Adipocyte (in vitro differentiated cells): Measurements from ENCODE around the gene UBE3A.
A peak's percentile ranks its signal among the peaks of the same experiment; 100 is the strongest.
"Not testable (repeated sequence)": the region's sequence is repeated elsewhere in the genome, so short reads cannot be mapped to it uniquely, and the experiment has no call there.

Experiments used
- DNase-seq: peaks from one replicate; pipeline ENCODE4 v3.0.0-alpha.2; 2015; ENCODE audit warnings: low read depth
- H3K27me3 ChIP-seq: replicated peaks from 2 replicates; pipeline ENCODE4 v1.7.0; 2013; ENCODE audit warnings: mild to moderate bottlenecking, low read length, moderate library complexity; ENCODE audit not compliant: control insufficient read depth, insufficient read depth
- H3K36me3 ChIP-seq: 2 replicates; pipeline ENCODE4 v1.7.0; 2013; ENCODE audit warnings: low read length, mild to moderate bottlenecking, moderate library complexity; ENCODE audit not compliant: control insufficient read depth, insufficient read depth, severe bottlenecking
- H3K4me1 ChIP-seq: 2 replicates; pipeline ENCODE4 v1.7.0; 2013; ENCODE audit warnings: mild to moderate bottlenecking, low read length, moderate library complexity; ENCODE audit not compliant: control insufficient read depth, insufficient read depth
- H3K4me3 ChIP-seq: 2 replicates; pipeline ENCODE4 v1.7.0; 2013; ENCODE audit warnings: mild to moderate bottlenecking, low read length, moderate library complexity
- H3K9ac ChIP-seq: 2 replicates; pipeline ENCODE4 v1.7.0; 2013; ENCODE audit warnings: mild to moderate bottlenecking, low read length, moderate library complexity
- H3K9me3 ChIP-seq: 2 replicates; pipeline ENCODE4 v1.7.0; 2013; ENCODE audit warnings: mild to moderate bottlenecking, low read length, moderate library complexity; ENCODE audit not compliant: control insufficient read depth

The UBE3A gene

GRCh38 chr15:25464784-25465183, 26.0 kb upstream of the UBE3A start:
- Histone ChIP-seq H3K9ac (no peak overlapping the region), H3K4me1 (peaks cover 5% of the 10 kb centered on the region), H3K4me3 (no peak overlapping the region), H3K36me3 (no peaks in the 10 kb centered on the region), H3K9me3 (peaks cover 3% of the 10 kb centered on the region), H3K27me3 (no peaks in the 10 kb centered on the region)
- DNase-seq = no peak

- H3K27me3 ChIP-seq = no peaks in the 10 kb centered on the region
- H3K9me3 ChIP-seq = peaks cover 3% of the 10 kb centered on the region
- H3K36me3 ChIP-seq = no peaks in the 10 kb centered on the region
- no peak overlapping the region for H3K9ac ChIP-seq
- no peak for DNase-seq
- no peak overlapping the region for H3K4me3 ChIP-seq
- H3K4me1 ChIP-seq = peaks cover 3% of the 10 kb centered on the region
These were observed 25.6 kb upstream of the UBE3A start for GRCh38 chr15:25464383-25464782.

- DNase-seq = no peak
- peaks cover 24% of the 10 kb centered on the region for H3K9me3 ChIP-seq
- H3K4me1 ChIP-seq = no peaks in the 10 kb centered on the region
- no peaks in the 10 kb centered on the region for H3K27me3 ChIP-seq
- no peak overlapping the region for H3K9ac ChIP-seq
- no peaks in the 10 kb centered on the region for H3K36me3 ChIP-seq
- no peak overlapping the region for H3K4me3 ChIP-seq
These were observed 17.4 kb upstream of the UBE3A start for GRCh38 chr15:25456196-25456595.

- DNase-seq = no peak
- Histone ChIP-seq H3K27me3 (no peaks in the 10 kb centered on the region), H3K4me3 (no peak overlapping the region), H3K9me3 (peaks cover 30% of the 10 kb centered on the region), H3K36me3 (no peaks in the 10 kb centered on the region), H3K9ac (no peak overlapping the region), H3K4me1 (no peaks in the 10 kb centered on the region)
These were observed 16.4 kb upstream of the UBE3A start for GRCh38 chr15:25455226-25455625.

- H3K4me3 ChIP-seq = no peak overlapping the region
- no peaks in the 10 kb centered on the region for H3K36me3 ChIP-seq
- no peaks in the 10 kb centered on the region for H3K4me1 ChIP-seq
- no peak overlapping the region for H3K9ac ChIP-seq
- H3K27me3 ChIP-seq = no peaks in the 10 kb centered on the region
- peaks cover 30% of the 10 kb centered on the region for H3K9me3 ChIP-seq
- DNase-seq = no peak
These were observed 15.9 kb upstream of the UBE3A start for GRCh38 chr15:25454771-25455170.

GRCh38 chr15:25453246-25453645, 14.4 kb upstream of the UBE3A start:
- not testable (repeated sequence) for DNase-seq, H3K9ac ChIP-seq, H3K36me3 ChIP-seq, H3K27me3 ChIP-seq, H3K4me3 ChIP-seq, H3K4me1 ChIP-seq
- peaks cover 30% of the 10 kb centered on the region for H3K9me3 ChIP-seq

- H3K9me3 ChIP-seq = peaks cover 30% of the 10 kb centered on the region
- no peaks in the 10 kb centered on the region for H3K27me3 ChIP-seq
- no peaks in the 10 kb centered on the region for H3K4me1 ChIP-seq
- no peak overlapping the region for H3K9ac ChIP-seq
- no peak overlapping the region for H3K4me3 ChIP-seq
- H3K36me3 ChIP-seq = no peaks in the 10 kb centered on the region
- no peak for DNase-seq
These were observed 12.7 kb upstream of the UBE3A start for GRCh38 chr15:25451501-25451900.

GRCh38 chr15:25450163-25450562, 11.3 kb upstream of the UBE3A start:
- no peaks in the 10 kb centered on the region for H3K27me3 ChIP-seq
- no peak for DNase-seq

GRCh38 chr15:25446076-25446475, 7.3 kb upstream of the UBE3A start:
- Histone ChIP-seq H3K36me3 (no peaks in the 10 kb centered on the region), H3K27me3 (no peaks in the 10 kb centered on the region), H3K9ac (no peak overlapping the region), H3K4me1 (no peaks in the 10 kb centered on the region), H3K4me3 (no peak overlapping the region), H3K9me3 (peaks cover 5% of the 10 kb centered on the region)
- no peak for DNase-seq

More at GRCh38 chr15:25450163-25450562, 11.3 kb upstream of the UBE3A start:
- Histone ChIP-seq H3K4me1 (no peaks in the 10 kb centered on the region), H3K4me3 (no peak overlapping the region), H3K36me3 (no peaks in the 10 kb centered on the region), H3K9ac (no peak overlapping the region), H3K9me3 (peaks cover 30% of the 10 kb centered on the region)

- DNase-seq = no peak
- H3K36me3 ChIP-seq = no peaks in the 10 kb centered on the region
- no peaks in the 10 kb centered on the region for H3K4me1 ChIP-seq
- H3K27me3 ChIP-seq = no peaks in the 10 kb centered on the region
- no peak overlapping the region for H3K9ac ChIP-seq
- H3K4me3 ChIP-seq = no peak overlapping the region
- H3K9me3 ChIP-seq = no peaks in the 10 kb centered on the region
These were observed 6.6 kb upstream of the UBE3A start for GRCh38 chr15:25445412-25445811.

GRCh38 chr15:25441111-25441510, 2.3 kb upstream of the UBE3A start:
- H3K9me3 ChIP-seq = no peaks in the 10 kb centered on the region
- peaks cover 17% of the 10 kb centered on the region for H3K4me1 ChIP-seq
- no peak overlapping the region for H3K4me3 ChIP-seq
- no peaks in the 10 kb centered on the region for H3K27me3 ChIP-seq
- no peaks in the 10 kb centered on the region for H3K36me3 ChIP-seq
- H3K9ac ChIP-seq = no peak overlapping the region
- no peak for DNase-seq

GRCh38 chr15:25439369-25439836, 579 bp upstream of the UBE3A start:
- Histone ChIP-seq H3K4me3 (peak overlapping the region; percentile 90), H3K27me3 (no peaks in the 10 kb centered on the region), H3K4me1 (peaks cover 21% of the 10 kb centered on the region), H3K9ac (peak overlapping the region; percentile 99), H3K9me3 (no peaks in the 10 kb centered on the region), H3K36me3 (peaks cover 2% of the 10 kb centered on the region)
- peak; percentile 53 for DNase-seq
